ENCODE results near the gene IL17F.

The IL17F gene

DNA sequence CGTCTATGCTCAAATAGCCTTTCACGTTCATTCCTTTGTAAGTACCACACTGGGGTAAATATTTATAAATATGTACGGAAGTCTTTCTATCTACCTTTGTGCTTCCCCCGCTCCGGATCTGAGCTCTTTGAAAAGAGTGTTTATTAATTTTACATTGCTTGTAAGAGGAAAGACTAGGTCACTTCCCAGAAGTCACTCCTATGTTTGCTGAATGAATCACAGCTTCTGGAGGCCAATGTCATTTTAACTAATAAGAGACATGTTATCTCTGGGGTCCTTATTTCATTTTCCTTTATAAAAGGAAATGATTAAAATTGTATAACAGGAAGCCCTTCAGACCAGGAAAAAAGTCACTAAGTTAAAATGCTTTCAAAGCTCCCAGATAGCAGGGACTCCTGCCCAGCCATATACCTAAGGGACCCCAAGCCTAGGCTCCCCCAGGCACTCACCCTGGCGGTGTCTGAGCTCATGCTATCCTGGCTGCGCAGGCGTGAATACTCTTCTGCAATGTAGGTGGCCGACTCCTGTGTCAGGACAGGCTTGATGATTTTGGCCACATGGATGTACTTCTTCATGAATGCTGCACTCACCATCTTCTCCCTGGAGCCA is 27.7 kb upstream of the IL17F start:
- Histone ChIP-seq H3K4me3 (ENCODE audit: low read depth, low read length) (no peak overlapping the region), H3K27ac (ENCODE audit: low read depth, low read length) (no peak overlapping the region), H3K9ac (ENCODE audit: low read length) (no peak overlapping the region), H3K9me3 (ENCODE audit: control insufficient read depth, insufficient read depth, low read depth, low read length) (no peaks in the 10 kb centered on the region), H3K4me1 (ENCODE audit: control insufficient read depth, insufficient read depth, low read length) (no peaks in the 10 kb centered on the region), H3K27me3 (ENCODE audit: control insufficient read depth, insufficient read depth, low read length) (no peaks in the 10 kb centered on the region), H3K36me3 (ENCODE audit: control insufficient read depth, insufficient read depth, low read length) (peaks cover 98% of the 10 kb centered on the region)

DNA sequence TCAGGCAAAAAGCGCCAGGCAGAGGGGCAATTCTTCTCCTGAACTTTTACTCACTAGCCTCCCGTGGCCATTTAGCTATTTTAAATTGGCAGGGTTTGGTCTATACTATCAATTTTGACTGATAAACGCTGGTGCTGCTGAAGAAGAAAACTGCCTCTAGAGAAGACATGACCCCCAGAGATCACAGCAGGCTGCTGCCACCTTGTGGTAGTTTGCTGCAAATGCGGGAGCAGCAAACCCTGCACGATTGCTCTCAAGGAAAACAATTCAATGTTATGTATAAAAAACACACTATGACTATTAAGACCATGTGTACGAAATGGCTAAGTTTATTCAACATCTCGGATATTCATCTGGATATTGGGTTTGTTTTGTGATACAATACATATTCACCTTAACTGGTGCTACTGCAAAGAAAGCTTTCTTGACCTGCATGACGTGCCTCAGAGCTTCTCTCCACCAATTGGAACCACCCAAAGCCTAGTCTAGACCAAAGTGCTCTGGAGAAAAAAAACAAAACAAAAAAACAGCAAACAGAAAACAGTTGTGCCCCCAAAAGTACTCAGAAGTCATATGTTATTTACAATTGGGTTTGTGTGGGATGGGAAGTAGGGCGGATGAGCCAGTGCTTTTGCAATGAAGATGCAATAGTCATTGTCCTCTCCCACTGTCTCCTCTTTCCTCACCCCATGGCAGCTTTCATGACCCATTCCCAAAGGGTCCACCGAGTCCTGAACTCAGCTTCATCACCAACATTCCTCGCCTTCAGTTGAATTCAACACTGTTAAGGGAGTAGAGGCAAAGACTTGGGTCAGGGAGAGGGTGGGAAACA is 19.6 kb upstream of the IL17F start:
- Histone ChIP-seq H3K4me1 (ENCODE audit: control insufficient read depth, insufficient read depth, low read length) (no peaks in the 10 kb centered on the region), H3K9ac (ENCODE audit: low read length) (no peak overlapping the region), H3K27me3 (ENCODE audit: control insufficient read depth, insufficient read depth, low read length) (no peaks in the 10 kb centered on the region), H3K4me3 (ENCODE audit: low read depth, low read length) (no peak overlapping the region), H3K36me3 (ENCODE audit: control insufficient read depth, insufficient read depth, low read length) (peaks cover 86% of the 10 kb centered on the region), H3K27ac (ENCODE audit: low read depth, low read length) (no peak overlapping the region), H3K9me3 (ENCODE audit: control insufficient read depth, insufficient read depth, low read depth, low read length) (no peaks in the 10 kb centered on the region)

- Histone ChIP-seq H3K27ac (ENCODE audit: low read depth, low read length) (no peak overlapping the region), H3K4me1 (ENCODE audit: control insufficient read depth, insufficient read depth, low read length) (no peaks in the 10 kb centered on the region), H3K9ac (ENCODE audit: low read length) (no peak overlapping the region), H3K36me3 (ENCODE audit: control insufficient read depth, insufficient read depth, low read length) (peaks cover 74% of the 10 kb centered on the region), H3K9me3 (ENCODE audit: control insufficient read depth, insufficient read depth, low read depth, low read length) (no peaks in the 10 kb centered on the region), H3K27me3 (ENCODE audit: control insufficient read depth, insufficient read depth, low read length) (no peaks in the 10 kb centered on the region), H3K4me3 (ENCODE audit: low read depth, low read length) (no peak overlapping the region)
Observed at GRCh38 chr6:52262620-52263344, 18.5 kb upstream of the IL17F start.

GRCh38 chr6:52261229-52261628 is 16.9 kb upstream of the IL17F start:
- Histone ChIP-seq H3K9ac (ENCODE audit: low read length) (no peak overlapping the region), H3K9me3 (ENCODE audit: control insufficient read depth, insufficient read depth, low read depth, low read length) (no peaks in the 10 kb centered on the region), H3K27ac (ENCODE audit: low read depth, low read length) (no peak overlapping the region), H3K4me3 (ENCODE audit: low read depth, low read length) (no peak overlapping the region), H3K27me3 (ENCODE audit: control insufficient read depth, insufficient read depth, low read length) (no peaks in the 10 kb centered on the region), H3K4me1 (ENCODE audit: control insufficient read depth, insufficient read depth, low read length) (no peaks in the 10 kb centered on the region), H3K36me3 (ENCODE audit: control insufficient read depth, insufficient read depth, low read length) (peaks cover 59% of the 10 kb centered on the region)

GRCh38 chr6:52260634-52261033 is 16.3 kb upstream of the IL17F start:
- Histone ChIP-seq H3K9me3 (ENCODE audit: control insufficient read depth, insufficient read depth, low read depth, low read length) (peaks cover 5% of the 10 kb centered on the region; the same call in 1 of the 2 replicates), H3K36me3 (ENCODE audit: control insufficient read depth, insufficient read depth, low read length) (peaks cover 53% of the 10 kb centered on the region), H3K9ac (ENCODE audit: low read length) (no peak overlapping the region), H3K27ac (ENCODE audit: low read depth, low read length) (no peak overlapping the region), H3K4me1 (ENCODE audit: control insufficient read depth, insufficient read depth, low read length) (no peaks in the 10 kb centered on the region), H3K4me3 (ENCODE audit: low read depth, low read length) (no peak overlapping the region), H3K27me3 (ENCODE audit: control insufficient read depth, insufficient read depth, low read length) (no peaks in the 10 kb centered on the region)

DNA sequence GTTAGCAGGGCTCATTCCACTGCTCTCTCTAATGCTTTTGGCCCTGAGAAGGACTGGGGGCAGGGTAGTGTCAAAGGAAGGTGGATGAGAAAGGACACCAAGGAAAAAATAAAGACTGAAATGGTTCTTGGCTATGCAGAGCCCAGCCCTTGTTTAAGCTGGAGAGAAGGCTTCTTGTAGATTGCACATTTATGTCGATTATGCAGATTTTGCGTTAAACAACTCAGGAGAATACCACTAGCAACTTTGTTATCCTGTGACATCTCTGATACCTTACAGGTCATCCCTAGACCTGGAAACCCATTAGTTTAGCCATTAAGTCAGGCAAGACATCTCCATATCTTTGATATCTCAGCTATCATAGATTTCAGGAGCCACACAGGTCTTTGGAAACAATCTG is 11.1 kb upstream of the IL17F start:
- peaks cover 1% of the 10 kb centered on the region; the same call in 1 of the 2 replicates for H3K36me3 ChIP-seq (ENCODE audit: control insufficient read depth, insufficient read depth, low read length)
- no peaks in the 10 kb centered on the region for H3K27me3 ChIP-seq (ENCODE audit: control insufficient read depth, insufficient read depth, low read length)
- no peaks in the 10 kb centered on the region for H3K4me1 ChIP-seq (ENCODE audit: control insufficient read depth, insufficient read depth, low read length)
- peaks cover 5% of the 10 kb centered on the region; the same call in 1 of the 2 replicates for H3K9me3 ChIP-seq (ENCODE audit: control insufficient read depth, insufficient read depth, low read depth, low read length)
- H3K27ac ChIP-seq (ENCODE audit: low read depth, low read length) = no peak overlapping the region
- H3K9ac ChIP-seq (ENCODE audit: low read length) = no peak overlapping the region
- H3K4me3 ChIP-seq (ENCODE audit: low read depth, low read length) = no peak overlapping the region

DNA sequence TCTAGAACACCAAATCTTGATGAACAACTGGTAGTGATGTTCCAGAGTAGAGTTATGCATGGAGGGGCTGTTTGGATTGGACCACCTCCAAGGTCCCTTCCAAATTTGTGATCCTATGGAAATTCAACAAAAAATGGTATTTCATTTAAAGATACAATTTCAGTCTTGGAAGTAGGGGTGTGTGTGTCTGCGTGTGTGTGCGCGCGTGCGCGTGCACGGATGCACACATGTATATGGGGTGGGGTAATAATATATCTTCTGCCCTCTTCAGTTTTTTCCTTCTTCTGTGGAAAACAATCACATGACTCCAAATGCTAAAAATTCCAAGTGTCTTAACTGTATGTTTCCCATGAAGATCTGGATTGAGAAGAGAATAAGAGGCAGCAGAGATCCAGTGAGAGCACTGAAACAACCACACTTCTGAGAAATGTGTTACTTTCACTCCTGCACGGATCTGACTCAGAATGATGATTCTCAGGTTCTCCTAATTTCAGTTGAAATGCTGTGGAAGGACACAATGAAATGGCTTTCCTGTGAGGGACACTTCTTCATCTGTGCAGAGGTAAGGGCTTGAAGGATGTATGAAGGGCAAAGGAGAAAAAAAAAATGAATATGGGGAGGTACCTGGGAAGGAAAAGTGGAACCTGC is 10.6 kb upstream of the IL17F start:
- H3K9ac ChIP-seq (ENCODE audit: low read length) = no peak overlapping the region
- H3K4me3 ChIP-seq (ENCODE audit: low read depth, low read length) = no peak overlapping the region
- no peaks in the 10 kb centered on the region for H3K4me1 ChIP-seq (ENCODE audit: control insufficient read depth, insufficient read depth, low read length)
- H3K36me3 ChIP-seq (ENCODE audit: control insufficient read depth, insufficient read depth, low read length) = no peaks in the 10 kb centered on the region
- no peak overlapping the region for H3K27ac ChIP-seq (ENCODE audit: low read depth, low read length)
- peaks cover 5% of the 10 kb centered on the region; the same call in 1 of the 2 replicates for H3K9me3 ChIP-seq (ENCODE audit: control insufficient read depth, insufficient read depth, low read depth, low read length)
- H3K27me3 ChIP-seq (ENCODE audit: control insufficient read depth, insufficient read depth, low read length) = no peaks in the 10 kb centered on the region

DNA sequence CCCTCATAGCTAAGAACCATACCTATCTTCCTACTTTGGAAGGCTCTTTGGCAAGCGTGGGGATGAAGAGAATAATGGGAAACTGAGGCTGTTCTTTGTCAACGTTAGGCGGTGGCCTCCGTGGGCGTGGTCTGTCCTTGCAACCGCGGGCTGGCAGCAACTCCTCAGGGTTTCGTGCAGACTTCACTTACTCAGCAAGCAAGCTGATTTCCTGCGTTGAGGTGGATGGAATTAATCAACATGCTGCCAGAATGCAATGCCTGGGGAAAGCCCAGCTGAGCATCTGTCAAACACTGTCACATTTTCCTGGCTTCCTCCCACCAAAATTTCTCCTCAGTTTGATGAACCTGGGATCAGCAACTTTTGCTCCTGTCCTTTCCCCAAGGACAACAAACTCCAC is 9.2 kb upstream of the IL17F start:
- Histone ChIP-seq H3K27me3 (ENCODE audit: control insufficient read depth, insufficient read depth, low read length) (no peaks in the 10 kb centered on the region), H3K27ac (ENCODE audit: low read depth, low read length) (no peak overlapping the region), H3K36me3 (ENCODE audit: control insufficient read depth, insufficient read depth, low read length) (no peaks in the 10 kb centered on the region), H3K4me3 (ENCODE audit: low read depth, low read length) (no peak overlapping the region), H3K4me1 (ENCODE audit: control insufficient read depth, insufficient read depth, low read length) (no peaks in the 10 kb centered on the region), H3K9ac (ENCODE audit: low read length) (no peak overlapping the region), H3K9me3 (ENCODE audit: control insufficient read depth, insufficient read depth, low read depth, low read length) (peaks cover 5% of the 10 kb centered on the region; the same call in 1 of the 2 replicates)

DNA sequence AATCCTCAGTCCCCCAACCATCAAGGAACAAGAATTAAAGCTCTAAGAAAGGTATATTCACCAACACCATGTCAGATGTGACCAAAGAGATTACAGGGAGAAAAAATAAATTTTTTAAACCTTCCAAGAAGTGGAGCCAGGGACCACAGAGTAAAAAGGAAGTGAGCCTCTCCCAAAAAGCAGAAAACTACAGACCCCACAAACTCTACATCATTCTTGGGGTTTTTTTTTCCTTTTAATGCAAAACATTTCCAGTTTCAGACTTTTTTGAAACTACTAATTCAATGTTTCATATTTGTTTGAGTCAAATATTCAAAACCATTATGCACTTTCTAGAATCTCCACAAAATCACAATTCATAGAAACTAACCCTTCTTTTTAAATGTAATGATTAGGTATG is 6.8 kb upstream of the IL17F start:
- H3K27me3 ChIP-seq (ENCODE audit: control insufficient read depth, insufficient read depth, low read length) = no peaks in the 10 kb centered on the region
- no peak overlapping the region for H3K4me3 ChIP-seq (ENCODE audit: low read depth, low read length)
- no peak overlapping the region for H3K9ac ChIP-seq (ENCODE audit: low read length)
- H3K9me3 ChIP-seq (ENCODE audit: control insufficient read depth, insufficient read depth, low read depth, low read length) = peaks cover 4% of the 10 kb centered on the region; the same call in 1 of the 2 replicates
- no peak overlapping the region for H3K27ac ChIP-seq (ENCODE audit: low read depth, low read length)
- H3K36me3 ChIP-seq (ENCODE audit: control insufficient read depth, insufficient read depth, low read length) = no peaks in the 10 kb centered on the region
- no peaks in the 10 kb centered on the region for H3K4me1 ChIP-seq (ENCODE audit: control insufficient read depth, insufficient read depth, low read length)

- Histone ChIP-seq H3K4me3 (ENCODE audit: low read depth, low read length) (no peak overlapping the region), H3K9ac (ENCODE audit: low read length) (no peak overlapping the region), H3K4me1 (ENCODE audit: control insufficient read depth, insufficient read depth, low read length) (no peaks in the 10 kb centered on the region), H3K27ac (ENCODE audit: low read depth, low read length) (no peak overlapping the region), H3K36me3 (ENCODE audit: control insufficient read depth, insufficient read depth, low read length) (no peaks in the 10 kb centered on the region), H3K9me3 (ENCODE audit: control insufficient read depth, insufficient read depth, low read depth, low read length) (no peaks in the 10 kb centered on the region), H3K27me3 (ENCODE audit: control insufficient read depth, insufficient read depth, low read length) (no peaks in the 10 kb centered on the region)
Observed at GRCh38 chr6:52249078-52249477, 4.8 kb upstream of the IL17F start.

All from HUES6 (cell line).